Measurements from ENCODE around the gene CA4.
"Not testable (repeated sequence)": the region's sequence is repeated elsewhere in the genome, so short reads cannot be mapped to it uniquely, and the experiment has no call there.

CA4 gene

DNA sequence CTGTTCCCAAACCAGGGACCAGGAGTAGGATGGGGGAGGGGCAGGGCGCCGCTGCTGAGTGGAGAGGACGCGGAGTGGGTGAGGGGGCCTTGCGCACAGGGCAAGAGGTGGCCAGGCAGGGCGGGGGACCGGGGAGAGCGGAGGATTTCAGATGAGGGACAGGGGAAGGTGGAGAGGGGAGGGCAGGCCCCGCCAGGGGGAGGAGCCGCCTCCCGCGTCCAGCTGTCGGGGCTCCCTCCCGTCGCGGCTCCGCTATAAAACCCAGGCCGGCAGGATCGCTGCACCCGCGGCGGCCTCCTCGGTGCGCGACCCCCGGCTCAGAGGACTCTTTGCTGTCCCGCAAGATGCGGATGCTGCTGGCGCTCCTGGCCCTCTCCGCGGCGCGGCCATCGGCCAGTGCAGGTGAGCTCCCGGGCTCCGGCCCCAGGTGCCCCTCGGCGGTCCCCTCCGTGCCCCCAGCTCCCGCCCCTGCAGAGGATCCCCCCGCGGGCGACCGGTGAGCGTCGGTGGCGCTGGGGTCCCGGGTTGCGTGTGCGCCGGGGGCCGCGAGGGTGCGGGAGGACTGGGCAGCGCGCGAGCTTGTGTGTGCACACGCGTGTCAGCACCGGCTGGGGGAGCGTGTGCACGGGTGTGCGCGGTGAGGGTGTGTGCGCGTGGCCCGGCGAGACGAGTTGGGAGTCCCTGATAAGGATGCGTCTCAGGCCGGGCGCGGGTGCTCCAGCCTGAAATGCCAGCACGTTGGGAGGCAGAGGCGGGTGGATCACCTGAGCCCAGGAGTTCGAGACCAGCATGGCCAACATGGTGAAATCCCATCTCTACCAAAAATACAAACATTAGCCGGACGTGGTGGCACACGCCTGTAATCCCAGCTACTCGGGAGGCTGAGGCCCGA lies at the start of gene CA4:
CA4 (plus strand) TSS at position 283 of the 892 bp plus-strand sequence; CDS start at position 345, 62 bp downstream.
- DNase-seq = no peak

DNA sequence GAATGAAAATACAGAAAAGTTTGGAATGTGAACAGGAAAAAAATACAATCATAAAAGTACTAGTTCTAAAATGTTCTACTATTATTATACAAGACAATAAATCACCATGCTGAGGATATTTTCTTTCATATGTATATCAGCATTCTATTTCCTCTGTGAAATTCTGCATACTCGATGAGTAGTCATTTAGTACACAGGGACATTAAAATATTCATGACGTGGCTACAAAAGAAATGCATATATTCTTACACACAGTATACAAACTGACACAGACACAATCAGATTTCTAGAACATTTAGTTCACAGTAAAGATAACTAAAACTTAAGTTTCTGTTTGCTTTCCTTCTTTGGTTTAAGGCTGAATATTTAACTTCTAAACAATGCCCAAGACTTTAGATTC lies 49.2 kb upstream of the CA4 start:
- not testable (repeated sequence) for DNase-seq

DNA sequence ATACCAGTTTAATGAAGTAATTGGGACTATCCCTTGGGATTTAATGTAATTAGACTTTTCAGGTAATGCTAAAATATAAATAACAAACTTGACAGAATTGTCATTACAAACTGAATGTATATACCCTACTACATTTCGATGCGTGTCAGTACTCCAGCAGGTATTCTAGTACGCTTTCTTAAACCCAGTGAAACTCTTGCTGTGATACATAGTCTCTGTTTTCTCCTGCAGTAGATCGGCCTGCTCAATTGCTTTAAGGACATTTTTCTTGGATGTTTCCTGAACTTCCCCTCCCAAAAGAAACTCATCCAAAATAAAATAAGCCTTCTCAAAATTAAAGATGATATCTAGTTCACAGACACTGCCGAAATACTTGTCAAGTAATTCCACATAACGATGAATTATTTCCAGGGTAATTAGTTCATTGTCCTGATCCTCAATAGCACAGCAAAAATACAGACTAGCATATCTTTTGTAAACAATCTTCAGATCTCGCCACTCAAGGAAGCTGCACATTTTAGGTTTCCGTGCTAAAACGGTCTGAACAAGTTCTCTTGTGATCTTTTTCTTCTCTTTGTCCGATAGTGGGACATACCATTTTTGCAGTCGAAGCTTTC lies 47.6 kb upstream of the CA4 start:
- not testable (repeated sequence) for DNase-seq

DNA sequence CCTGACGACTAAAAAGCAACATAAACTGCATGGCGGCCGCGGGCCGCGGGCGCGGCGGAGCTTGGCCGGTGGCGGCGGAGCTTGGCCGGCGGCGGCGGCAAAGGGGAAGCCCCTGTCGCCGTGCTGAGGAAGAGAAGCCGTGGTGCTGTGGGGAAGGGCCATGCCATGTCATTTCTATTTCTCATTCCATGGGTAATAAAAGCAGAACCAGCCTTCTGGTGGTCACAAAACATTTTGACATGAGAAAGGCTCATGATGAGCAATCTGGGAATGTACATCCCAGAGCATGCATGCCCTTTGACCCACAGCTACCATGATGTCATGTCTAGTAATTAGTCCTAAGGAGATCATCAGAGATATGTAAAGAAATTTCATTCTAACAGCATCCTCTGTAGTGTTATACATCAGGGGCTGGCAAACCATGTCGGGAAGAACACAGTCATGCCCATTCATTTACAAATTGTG lies 47.1 kb upstream of the CA4 start:
- DNase-seq = no peak

DNA sequence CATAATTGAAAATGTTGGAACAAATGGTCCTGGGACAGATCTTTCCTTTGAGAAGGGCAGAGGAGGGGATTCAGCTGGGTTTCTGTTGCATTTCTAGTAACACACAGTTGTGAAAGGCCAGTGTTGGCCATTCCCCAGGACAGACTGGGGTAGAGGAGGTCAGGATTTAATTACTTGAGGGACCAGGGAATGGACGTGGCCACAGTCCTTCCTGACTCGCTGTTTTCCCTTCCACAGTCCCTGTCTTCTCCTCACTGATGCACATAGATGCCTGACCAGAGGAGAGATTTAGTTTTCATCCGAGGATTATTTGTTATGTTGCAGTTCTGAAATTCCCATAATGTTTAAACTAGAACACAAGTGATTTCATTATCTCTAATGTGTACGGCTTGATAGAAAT lies 45.8 kb upstream of the CA4 start:
- DNase-seq = no peak

DNA sequence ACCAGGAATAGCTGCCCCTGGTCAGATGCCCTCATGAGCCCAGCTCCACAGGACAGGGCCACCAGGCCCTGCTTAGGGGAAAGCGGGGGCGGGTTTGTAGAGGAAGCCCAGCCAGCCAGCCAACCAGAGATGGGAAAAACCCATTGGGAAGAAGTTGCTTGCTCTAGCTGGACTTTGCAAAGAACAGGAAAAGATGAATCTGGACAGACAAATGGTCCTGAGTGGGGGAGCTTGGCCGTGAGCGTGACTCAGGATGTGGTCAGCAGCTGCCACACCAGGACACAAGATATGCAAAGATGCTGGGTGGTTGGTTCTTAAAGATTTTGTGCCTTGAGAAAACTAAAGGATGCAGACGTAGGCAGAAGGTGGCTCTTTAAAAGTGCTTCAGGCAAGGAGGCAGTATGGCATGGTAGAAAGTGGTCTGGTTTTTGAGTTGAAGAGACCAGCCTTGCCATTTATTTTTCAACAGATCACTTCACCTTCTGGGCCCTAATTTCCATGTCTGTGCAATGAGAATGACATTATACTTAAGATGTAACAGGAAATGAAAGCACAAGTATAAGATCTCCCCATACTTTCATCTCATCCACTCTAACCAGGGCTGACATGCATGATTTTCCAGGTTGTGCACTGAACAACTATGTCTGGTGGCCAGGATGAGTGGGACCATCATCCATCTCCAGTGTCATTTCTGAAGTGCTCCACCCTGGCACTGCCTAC lies 43.3 kb upstream of the CA4 start:
- no peak for DNase-seq

DNA sequence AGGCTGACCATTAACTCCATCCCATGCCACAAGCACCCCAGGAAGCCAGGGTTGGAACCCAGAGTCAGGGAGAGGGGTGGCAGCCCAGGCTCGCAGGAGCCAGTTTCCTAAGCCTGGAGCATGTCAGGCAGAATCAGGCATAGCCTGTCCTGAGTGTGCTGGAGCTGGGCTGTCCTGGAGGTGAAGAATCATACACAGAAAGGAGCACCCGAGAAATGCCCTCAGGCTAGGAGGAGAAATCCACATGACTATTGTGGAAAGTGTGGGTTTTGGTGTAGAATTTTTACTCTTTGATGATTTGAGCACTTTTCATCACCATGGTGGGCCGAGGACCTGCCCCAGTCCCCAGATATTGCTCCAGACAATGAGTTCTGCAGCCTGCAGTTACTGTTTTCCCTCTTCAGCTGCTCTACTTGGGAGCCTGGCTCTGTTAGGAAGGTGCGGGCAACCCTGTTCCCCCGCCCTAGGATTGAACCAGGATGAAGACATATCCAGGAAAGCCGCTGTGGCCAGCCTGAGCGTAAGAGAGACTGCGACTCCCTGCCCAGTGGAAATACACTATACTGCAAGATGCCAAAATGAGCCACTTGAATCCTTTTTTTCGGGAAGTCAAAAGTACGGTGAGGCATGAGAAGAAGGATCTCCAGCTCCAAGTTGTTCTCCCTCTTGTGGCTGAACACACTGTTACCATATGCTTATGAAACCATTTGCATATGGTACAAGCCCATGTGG lies 42.1 kb upstream of the CA4 start:
- DNase-seq = no peak

DNA sequence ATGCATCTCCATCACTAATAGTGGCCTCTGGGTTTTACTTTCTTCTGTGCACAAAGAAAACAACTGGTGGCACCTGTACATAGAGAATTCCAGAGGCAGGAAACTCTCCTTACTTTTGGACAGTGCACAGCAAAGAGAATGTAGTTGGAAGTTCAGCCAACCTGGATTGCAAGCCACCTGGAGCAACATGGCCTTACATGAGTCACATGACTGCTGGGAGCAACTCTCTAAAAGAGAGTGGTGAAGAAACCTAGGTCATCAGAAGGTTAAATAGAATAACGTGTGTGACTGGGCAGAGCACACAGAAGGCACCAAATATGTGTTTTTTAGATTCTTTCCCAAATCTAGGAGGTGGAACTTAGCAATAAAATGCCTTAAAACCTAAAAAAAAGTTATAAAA lies 41.5 kb upstream of the CA4 start:
- DNase-seq = not testable (repeated sequence)

DNA sequence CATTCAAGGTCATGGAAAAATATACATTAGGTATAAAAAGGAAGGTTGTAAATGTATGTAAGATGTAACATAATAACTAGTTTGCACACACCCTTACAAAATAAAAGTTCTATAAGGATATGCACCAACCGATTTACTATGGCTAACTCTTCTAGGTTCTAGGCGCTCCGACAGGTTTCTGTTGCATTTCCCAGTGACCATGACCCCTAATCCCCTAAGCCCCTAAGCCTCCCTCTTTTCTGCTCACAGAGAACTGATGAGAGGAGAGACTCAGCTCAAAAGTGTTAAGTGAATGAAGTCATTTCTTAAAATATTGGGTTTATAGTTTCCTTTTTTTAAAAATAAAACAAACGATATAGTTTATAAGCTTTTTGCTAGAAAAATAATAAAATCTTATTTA lies 41.1 kb upstream of the CA4 start:
- no peak for DNase-seq

DNA sequence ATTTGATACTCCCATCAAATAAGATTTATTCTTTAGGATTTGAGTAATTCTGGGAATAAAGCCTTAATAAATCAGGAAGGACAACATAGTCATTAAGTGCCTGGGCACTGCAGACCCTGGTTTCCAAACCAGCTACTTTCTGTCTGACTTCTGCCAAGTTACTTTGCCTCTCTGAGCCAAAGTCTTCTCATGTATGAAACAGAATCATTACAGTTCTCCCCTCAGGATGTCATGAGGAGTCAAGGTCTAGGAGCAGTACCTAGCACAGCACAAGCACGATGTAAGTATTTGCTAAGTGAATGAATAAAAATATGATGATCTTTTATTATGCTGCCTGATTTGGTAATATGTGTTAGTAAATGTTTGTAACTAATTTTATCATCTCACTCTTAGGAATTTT lies 40.6 kb upstream of the CA4 start:
- no peak for DNase-seq

DNA sequence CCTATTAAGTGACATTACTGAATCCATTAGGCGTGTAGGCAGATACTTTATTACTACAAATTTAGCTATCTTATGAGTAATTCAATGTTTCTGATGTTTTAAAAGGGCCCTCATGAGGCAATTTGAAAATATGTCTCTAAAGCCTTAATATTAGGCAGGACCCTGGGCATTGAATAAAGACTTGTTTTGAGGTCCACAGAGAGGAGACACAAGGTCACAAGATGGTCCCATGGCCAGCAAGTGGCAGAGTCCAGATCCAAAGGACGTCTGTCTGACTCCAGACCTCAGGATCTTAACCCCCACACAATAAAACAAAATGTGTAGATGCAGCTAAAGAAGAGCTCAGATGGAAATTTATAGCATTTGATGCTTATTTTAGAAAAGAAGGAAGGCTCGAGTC lies 39.2 kb upstream of the CA4 start:
- DNase-seq = no peak

DNA sequence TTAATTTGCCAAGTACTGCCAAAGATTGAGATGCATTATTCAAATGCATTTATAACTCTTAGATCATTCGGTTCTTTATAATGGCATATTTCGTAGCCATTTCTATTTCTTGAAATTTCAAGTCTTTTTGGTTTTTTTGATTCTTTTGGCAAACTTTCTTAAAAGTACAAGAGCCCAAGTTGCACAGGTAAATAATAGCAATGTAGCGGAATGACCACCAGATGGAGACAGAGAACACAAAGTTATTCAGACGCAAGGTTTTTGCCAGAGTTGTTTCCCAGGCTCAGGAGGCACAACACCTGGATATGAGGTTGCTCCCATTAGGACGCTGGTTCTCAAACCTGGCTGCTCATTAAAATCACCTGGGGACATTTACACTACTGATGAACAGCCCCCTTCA lies 38.1 kb upstream of the CA4 start:
- not testable (repeated sequence) for DNase-seq

DNA sequence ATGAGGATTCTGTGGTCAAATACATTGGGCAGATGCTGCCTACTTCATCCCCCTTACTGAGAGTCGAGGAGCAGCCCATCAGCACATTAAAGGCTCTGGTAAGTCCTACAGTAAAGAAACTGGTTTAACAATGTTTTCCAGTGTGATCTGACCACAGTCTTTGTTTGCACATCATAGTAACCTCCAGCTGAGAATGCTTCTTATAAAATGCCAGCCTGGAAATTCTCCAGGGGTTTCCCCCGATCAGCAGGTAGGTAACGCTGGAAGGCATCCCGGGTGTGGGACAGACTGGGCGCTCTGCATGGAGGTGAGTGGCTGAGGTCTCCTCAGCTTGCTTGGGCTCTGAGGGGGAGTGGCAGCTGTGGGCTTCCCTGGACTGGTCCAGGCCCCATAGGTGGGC lies 34.4 kb upstream of the CA4 start:
- not testable (repeated sequence) for DNase-seq

DNA sequence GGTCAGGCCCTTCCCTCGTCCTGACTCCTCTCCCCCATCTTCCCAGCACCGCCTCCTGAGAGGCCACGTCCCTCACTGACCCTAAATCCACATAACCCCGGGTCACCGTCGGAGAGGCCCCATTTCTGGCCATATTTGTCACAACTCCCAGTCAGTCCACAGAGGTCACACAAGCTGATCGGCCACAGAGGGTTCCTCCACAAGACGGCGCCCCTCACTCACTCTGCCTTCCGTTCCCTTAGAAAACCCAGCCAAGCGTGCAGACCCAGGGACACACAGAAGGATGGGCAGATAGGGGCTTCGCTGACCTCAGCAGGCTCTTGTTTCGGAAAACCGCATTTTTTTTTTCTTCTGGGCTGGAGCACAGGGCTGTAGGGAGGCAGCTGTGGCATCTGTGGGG lies 33.6 kb upstream of the CA4 start:
- DNase-seq = not testable (repeated sequence)

DNA sequence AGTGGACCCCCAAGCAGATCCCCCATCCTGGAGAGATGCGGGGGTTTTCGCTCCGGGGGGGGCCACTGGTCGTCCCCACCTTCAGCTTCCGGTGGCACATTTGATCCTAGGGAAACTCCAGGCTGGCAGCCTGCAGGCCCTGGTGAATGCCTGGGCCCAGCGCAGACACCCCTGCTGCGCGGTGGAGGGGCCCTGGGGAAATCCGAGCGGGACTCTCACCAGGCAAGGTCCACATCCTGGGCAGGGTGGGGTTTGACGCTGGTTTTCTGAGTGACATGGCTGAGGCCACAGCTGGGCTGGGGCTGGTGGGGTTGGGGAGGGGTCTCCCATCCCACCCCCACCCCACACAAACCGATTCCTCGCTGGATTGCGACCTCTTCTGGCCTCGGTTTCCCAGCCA lies 30.6 kb upstream of the CA4 start:
- not testable (repeated sequence) for DNase-seq

DNA sequence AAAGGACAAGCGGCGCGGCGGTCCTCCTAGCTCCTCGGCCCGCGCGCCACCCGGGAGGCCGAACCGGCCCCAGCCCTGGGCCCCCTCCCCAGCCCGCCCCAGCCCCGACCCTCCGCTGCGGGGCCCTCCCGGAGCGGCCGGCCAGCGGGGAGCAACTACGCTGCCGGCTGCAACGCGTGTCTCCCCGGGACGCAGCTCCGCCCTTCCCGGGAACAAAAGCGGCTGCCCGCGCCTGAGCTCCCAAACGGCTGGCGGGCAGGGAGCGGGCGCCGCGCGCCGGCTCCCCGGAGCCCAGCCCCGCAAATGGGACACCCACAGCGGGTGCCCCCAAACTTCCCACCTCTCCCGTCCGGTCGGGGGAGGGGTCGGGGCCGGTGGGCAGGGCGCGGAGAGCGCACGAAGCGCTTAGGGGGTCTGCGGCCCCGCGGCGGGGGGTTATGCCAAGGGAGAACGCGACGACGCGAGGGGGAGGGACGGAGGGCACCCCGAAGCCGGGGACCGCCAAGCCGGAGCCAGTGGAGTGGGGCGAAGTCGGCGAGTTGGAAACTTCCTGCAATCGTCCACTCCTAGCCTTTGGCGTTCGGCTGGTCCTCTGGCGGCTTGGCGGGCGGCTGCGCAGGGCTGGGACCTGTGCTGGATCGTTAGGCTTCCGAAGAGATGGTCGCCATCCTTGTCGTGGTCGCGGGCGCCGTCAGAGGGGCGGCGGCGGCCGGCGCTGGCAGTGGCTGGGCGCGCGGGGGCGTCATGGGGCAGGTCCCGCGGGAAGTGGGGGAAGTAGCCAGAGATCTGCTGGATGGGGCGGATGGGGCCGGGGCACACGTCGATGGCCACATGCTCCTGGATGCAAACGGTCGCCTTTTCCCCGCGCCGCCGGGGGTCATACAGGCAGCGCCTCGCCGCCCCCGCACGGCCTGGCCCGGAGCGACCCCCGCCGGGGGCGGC lies 29.7 kb upstream of the CA4 start:
- DNase-seq = not testable (repeated sequence)

DNA sequence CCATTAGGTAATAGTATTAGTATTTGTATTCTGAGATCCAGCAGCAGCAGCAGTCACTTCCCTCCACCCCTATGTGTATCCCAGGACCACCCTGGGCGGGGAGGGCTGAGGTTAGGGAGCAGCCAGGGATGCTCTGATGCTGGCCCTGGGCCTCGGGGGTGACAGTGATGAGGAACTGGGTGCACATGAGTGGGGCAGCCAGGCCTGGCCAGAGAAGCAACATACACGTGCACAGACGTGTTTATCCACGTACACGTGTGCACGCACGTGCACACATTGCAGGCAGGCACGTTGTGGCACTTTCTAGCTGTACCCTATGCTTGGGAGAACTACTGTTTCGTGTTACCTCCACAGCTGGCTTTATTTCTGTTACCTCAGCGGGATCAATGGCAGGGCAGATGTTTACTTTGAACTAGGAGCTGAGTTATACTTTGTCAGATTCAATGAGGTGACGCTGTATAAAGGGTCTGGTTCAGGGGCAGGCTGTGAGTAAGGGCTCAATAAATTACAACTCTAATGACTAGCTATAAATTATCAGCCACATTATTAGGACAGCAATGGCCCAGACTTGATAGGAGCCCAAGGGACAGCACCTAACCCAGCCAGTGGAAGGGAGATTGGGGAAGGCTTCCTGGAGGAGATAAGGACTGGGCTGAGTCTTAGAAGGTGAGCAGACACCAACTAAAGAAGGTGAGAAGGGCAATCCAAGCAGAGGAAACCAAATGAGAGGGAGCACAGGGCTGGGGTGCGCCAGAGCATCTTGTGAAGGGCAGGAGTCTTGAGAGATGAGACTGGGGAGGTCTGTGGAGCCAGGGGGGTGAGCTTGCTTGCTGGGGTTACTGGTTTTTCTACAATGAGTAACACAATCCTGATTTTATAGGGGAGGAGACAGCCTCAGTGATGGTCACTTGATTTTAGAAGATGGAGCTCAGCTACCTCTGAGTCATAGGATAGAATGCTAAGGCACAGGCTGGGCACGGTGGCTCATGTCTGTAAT lies 22.4 kb upstream of the CA4 start:
- DNase-seq = no peak

DNA sequence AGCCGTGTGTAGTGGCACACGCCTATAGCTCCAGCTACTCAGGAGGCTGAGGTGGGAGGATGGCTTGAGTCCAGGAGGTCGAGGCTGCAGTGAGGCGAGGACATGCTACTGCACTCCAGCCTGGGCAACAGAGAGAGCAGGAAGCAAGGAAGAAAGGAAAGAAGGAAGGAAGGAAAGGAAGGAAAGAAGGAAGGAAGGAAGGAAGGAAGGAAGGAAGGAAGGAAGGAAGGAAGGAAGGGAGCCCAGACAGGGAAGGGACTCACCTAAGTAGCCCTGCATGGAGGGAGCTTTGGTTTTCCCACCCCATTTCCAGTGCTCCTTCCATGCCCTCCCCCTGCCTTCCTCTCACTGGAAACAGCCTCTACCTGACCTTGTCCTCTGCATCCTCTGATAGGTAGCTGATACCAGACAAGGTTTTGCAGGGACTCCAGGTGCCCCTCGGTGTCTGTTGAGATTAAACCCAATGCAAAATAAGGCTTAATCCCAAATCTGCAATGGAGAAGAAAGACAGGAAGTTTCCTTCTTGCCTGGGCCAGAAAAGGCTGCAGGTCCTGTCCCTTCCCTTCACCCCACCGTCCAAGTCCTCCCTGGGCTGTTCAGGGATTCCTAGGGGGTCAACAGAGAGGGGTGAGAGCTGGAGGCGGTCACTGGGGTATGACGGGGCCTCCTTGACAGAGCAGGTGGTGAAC lies 21.5 kb upstream of the CA4 start:
- no peak for DNase-seq

DNA sequence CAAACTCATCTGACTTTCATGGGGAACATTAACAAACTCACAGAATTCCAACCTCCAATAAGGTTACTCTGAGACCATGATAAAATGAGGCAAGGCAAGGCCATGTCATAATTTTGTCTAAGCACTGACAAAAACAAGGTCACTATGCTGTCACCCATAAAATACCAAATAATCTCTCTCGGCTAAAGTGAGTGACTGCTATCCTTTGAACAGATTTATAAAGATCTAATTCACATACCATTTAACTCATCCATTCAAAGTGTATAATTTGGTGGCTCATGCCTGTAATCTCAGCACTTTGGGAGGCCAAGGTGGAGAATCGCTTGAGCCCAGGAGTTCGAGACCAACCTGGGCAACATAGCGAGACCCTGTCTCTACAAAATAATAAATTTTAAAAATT lies 20.6 kb upstream of the CA4 start:
- DNase-seq = no peak

DNA sequence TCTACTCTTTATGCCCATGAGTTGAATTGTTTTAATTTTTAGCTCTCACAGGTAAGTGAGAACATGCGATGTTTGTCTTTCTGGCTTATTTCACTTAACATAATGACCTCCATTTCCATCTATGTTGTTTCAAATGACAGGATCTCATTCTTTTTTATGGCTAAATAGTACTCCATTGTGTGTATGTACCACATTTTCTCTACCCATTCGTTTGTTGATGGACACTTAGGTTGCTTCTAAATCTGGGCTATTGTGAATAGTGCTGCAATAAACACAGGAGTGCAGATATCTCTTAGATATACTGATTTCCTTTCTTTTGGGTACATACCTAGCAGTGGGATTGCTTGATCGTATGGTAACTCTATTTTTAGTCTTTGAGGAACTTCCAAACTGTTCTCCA lies 19.3 kb upstream of the CA4 start:
- DNase-seq = no peak

All from NCI-H774 (cell line).